ENCODE results near the gene RAB3B.

Gene RAB3B

GRCh38 chr1:51875291-51875772 lies 115.2 kb downstream of the RAB3B start:
- TF ChIP-seq FOXP2 (optimal IDR thresholded peaks at IDR 0.05; ENCODE audit: borderline replicate concordance, extremely low read depth, extremely low read length, insufficient read depth) (no peak), TAF1 (IDR thresholded peaks at IDR 0.05; ENCODE audit: borderline replicate concordance, insufficient read depth, low read length) (no peak), SIN3A (IDR thresholded peaks at IDR 0.05; ENCODE audit: borderline replicate concordance, insufficient read depth, low read length) (no peak), REST (IDR thresholded peaks at IDR 0.05; ENCODE audit: insufficient read depth in 1 of 2, low read depth in 2 of 2, low read length in 2 of 2) (no peak), POLR2AphosphoS5 (IDR thresholded peaks at IDR 0.05; ENCODE audit: low read depth, low read length) (no peak)

DNA sequence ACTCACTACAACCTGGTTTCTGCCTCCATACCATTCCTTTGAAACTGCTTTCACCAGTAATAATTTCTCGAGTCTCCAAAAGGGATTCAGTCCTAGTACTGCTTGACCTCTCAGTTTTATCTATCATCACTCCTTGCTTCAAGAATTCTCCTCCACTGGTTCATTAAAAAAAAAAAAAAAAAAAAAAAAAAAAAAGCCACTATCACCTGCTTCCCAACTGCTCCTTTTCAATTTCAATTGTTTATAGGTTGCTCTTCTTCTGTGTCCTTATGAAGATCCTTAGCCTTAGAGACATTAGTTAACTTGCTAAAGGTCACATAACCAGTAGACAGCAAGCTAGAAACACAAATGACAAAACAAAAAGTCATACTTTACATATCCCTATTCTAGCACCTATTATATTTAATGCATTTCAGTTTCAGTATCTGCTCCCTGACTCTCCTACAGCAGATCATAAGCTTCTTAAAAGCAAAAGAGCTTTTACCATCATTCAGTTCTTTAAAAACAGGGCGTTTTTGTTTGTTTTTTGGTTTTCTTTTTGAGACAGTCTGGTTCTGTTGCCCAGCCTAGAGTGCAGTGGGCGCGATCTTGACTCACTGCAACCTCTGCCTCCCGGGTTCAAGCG lies 119.0 kb downstream of the RAB3B start:
- TF ChIP-seq FOXP2 (optimal IDR thresholded peaks at IDR 0.05; ENCODE audit: borderline replicate concordance, extremely low read depth, extremely low read length, insufficient read depth) (no peak), SIN3A (IDR thresholded peaks at IDR 0.05; ENCODE audit: borderline replicate concordance, insufficient read depth, low read length) (no peak), TAF1 (IDR thresholded peaks at IDR 0.05; ENCODE audit: borderline replicate concordance, insufficient read depth, low read length) (no peak), REST (IDR thresholded peaks at IDR 0.05; ENCODE audit: insufficient read depth in 1 of 2, low read depth in 2 of 2, low read length in 2 of 2) (no peak), POLR2AphosphoS5 (IDR thresholded peaks at IDR 0.05; ENCODE audit: low read depth, low read length) (no peak)

- no peak for TF ChIP-seq POLR2AphosphoS5 (IDR thresholded peaks at IDR 0.05; ENCODE audit: low read depth, low read length)
- TF ChIP-seq SIN3A (IDR thresholded peaks at IDR 0.05; ENCODE audit: borderline replicate concordance, insufficient read depth, low read length), result no peak
- TF ChIP-seq TAF1 (IDR thresholded peaks at IDR 0.05; ENCODE audit: borderline replicate concordance, insufficient read depth, low read length), result no peak
- no peak for TF ChIP-seq FOXP2 (optimal IDR thresholded peaks at IDR 0.05; ENCODE audit: borderline replicate concordance, extremely low read depth, extremely low read length, insufficient read depth)
- TF ChIP-seq REST (IDR thresholded peaks at IDR 0.05; ENCODE audit: insufficient read depth in 1 of 2, low read depth in 2 of 2, low read length in 2 of 2), result no peak
These were observed 119.7 kb downstream of the RAB3B start for GRCh38 chr1:51870603-51871350.

DNA sequence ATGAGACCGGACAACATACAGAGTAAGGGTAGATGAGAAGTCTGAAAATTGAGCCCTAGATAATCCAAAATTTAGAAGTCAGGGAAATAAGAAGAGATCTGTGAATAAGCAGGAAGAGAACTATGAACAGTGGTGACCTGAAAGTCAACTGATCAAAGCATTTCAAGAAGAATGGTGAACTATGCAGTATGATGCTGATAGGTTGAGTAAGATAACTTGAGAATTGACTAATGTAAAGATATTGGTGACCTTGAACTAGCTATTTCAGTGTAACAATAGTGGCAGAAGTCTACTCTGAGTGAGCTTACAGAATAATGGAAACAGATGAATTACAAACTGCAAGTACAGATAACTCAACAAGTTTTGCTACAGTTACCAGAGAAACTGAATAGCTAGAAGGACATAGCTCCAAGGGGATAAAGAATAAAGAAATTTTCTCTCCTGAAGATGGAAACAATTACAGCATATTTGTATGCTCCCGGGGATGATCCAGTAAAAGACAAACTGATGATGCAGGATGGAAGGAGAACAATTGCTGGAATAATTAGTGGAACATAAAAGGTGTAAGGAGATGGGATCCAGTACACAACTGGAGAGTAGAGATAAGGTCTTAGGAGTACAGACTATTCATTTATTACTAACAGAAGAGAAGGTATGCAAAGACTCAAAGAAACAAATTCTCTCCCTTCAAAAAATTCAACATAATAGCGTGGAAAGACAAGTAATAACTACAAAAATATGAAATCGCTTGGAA lies 122.8 kb downstream of the RAB3B start:
- TF ChIP-seq REST (IDR thresholded peaks at IDR 0.05; ENCODE audit: insufficient read depth in 1 of 2, low read depth in 2 of 2, low read length in 2 of 2), result no peak

Data from PFSK-1 (cell line).